Activated CD8-positive, alpha-beta memory T cell treated with anti-CD3 and anti-CD28 coated beads for 36 hours (primary cell): ENCODE data around the gene NDST3. TPM values are rescaled to one million over a fixed set of nuclear protein-coding genes. Genes with fewer than 3 reads are reported as not detected.

Source experiments
- CTCF ChIA-PET: fragments of 350-600 bp; sonication (Branson Sonifier 250); formaldehyde crosslinking; loops from one replicate; lab custom pipeline; 2021; ENCODE audit warnings: antibody characterized with exemption; lab: Charles Lee
- POLR2A ChIA-PET: fragments of 350-600 bp; sonication (Branson Sonifier 250); formaldehyde crosslinking; loops from one replicate; lab custom pipeline; 2021; ENCODE audit warnings: antibody characterized with exemption; lab: Charles Lee
- total RNA-seq, 2 experiments: library from RNA; stranded (reverse); gene quantifications; one replicate each; pipeline ENCODE4 v1.2.3, GENCODE V29; 2021

Gene NDST3
- total RNA-seq, 2 experiments from 2014 or later = not detected

DNA sequence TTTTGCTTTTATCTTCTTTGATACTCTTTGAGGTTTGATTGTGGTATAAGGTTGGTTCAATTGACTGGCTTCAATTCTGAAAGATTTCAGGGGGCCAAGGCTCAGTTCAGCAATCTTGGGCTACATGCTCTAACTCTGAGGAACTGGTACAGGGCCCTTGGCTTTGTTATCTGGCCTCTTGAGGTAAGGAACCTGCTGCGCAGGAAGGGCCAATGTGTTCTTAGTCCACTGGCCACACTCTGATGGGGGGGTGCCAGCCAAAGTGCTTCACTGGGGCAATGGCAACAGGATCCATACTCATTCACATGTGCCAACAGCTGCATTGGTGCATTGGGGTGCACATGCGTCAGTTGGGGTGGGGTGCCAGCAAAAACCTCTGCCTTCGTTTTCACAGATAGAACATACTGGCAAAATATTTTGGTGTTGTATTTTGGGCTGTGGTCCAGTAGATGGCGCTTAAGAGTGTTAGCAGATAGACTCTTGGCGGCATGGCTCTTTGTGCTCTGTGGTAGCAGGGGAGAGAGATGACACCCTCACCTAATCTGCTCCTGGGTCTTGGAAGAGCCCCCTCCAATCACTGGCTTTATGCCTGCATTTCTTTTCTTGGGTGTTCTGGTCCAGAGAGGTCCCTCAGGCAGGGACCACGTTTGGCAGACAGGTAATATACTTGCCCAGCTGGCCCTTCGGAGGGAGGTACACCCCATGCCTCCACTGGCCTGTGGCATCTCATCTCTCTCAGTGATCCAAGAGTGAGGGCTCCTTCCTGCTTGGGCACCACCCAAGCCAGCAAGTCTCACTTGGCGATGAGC, 42.9 kb downstream of the NDST3 start:
- ChIA-PET CTCF (no interaction called here), POLR2A (no interaction called here)

GRCh38 chr4:118077767-118078105, 43.5 kb downstream of the NDST3 start:
- ChIA-PET POLR2A (no interaction called here), CTCF (no interaction called here)

DNA sequence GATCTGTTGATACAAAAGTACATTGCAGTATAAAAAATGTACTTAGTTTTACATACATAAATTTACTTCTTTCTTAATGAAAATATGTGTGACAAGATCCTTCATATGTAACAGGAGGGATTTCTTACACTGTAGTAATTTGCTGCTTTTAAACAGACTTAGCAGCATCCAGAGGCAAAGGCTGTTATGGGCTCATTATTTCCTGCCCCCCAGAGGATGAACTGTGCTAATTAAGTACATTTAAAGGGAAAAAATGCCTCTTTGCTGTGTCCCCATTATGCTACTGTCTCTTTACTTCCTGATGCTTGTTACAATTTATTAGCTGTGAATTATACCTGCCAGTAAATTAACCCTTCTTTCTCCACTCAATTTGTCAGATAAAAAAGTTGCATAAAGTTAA, 47.1 kb downstream of the NDST3 start:
- ChIA-PET POLR2A (no interaction called here), CTCF (no interaction called here)

GRCh38 chr4:118082182-118082581, 47.9 kb downstream of the NDST3 start:
- ChIA-PET POLR2A (no interaction called here), CTCF (no interaction called here)

DNA sequence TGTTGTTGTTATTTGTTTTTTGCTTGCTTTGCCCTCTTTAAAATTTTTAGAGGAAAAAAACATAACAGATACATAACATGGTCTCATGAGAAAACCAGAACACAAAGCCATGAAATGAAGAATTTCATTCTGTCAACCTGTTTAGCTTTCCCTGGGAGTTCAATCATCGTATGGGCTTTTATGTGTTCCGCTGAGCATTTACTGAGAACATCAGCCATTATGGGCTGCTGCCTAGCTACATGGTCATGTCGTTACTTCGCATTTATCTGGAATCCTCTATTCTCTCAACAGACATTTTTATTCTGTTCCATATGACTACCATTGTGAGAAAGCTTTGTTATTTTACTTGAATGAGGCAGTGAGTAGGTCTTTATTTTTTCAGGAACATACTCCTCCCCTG, 51.4 kb downstream of the NDST3 start:
- POLR2A ChIA-PET = no interaction called here
- CTCF ChIA-PET = no interaction called here

DNA sequence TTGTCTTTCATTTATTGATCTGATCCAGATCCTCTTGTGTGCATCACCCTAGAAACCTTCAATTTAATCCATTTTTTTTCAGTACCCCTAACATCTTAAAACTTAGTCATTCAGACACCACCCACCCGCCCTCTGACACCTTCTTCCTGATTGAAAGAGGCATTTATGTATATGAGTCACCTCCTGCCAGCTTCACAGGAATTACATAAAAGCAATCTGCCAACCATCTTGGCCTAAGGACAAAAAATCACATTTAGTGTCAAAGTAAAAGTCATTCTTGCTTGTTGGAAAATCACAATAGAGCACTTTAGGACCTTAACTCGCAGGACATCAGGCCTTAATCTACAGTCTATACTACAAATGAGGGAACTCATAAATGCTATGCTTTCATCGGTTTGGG, 52.1 kb downstream of the NDST3 start:
- CTCF ChIA-PET = no interaction called here
- POLR2A ChIA-PET = no interaction called here

- ChIA-PET POLR2A (no interaction called here), CTCF (no interaction called here)
These were observed 53.1 kb downstream of the NDST3 start for GRCh38 chr4:118087366-118087765.

GRCh38 chr4:118099106-118099505, 64.8 kb downstream of the NDST3 start:
- CTCF ChIA-PET = no interaction called here
- POLR2A ChIA-PET = no interaction called here

DNA sequence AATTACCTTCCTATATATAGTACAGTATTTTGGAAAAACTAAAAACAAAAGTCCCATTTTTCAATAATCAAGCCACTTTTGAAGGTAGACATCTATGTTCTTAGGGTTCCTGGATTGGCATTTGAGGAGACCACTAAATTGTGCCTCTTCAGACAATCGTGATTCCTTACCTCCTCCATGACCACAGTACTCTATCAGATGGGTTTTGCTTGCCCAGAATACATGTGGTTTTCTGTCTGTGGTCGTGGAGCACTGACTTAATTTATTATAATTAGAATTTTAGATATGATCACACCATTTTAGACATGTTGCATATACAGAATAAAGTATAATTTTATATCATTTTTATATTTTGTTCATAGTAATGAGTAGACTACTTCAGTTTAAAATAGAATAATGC, 67.9 kb downstream of the NDST3 start:
- POLR2A ChIA-PET = no interaction called here
- CTCF ChIA-PET = no interaction called here

GRCh38 chr4:118112117-118113046, 78.1 kb downstream of the NDST3 start:
- POLR2A ChIA-PET = no interaction called here
- CTCF ChIA-PET = no interaction called here

DNA sequence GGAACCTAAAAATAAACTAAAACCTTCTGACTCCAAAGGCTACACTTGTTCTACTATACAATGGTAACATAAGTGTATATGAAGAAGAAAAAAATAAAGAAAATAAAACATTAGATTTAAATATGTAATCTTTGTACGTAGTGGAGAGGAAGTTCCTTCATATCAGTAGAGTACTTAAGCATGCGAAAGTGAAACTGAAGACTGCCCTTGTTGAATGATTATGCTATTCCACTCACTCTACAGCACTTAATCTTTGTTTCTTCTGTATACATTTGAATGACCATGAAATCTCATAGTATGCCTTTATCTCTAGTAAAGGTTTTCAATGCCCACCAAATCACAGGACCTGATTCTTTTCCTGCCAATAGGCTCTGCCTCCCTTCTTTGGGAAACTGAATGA, 78.9 kb downstream of the NDST3 start:
- POLR2A ChIA-PET = no interaction called here
- CTCF ChIA-PET = no interaction called here

DNA sequence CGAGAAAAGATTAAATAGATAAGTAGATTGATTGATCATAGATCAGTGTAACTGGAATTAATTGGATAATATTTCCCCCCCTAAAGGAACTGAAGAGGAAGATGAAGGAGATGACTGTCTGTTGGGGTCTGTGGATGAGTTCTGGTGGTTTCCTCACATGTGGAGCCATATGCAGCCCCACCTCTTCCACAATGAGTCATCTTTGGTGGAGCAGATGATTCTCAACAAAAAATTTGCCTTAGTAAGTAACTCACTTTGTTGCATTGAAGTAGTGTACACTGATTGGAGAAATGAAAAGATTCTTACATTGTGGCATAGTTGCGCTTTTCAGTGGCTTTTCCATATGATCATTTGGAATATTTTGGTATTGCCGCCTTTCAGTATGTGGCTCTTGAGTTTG, 80.4 kb downstream of the NDST3 start:
- ChIA-PET CTCF (no interaction called here), POLR2A (no interaction called here)

- ChIA-PET POLR2A (no interaction called here), CTCF (no interaction called here)
These were observed 86.0 kb downstream of the NDST3 start for GRCh38 chr4:118120120-118120760.

DNA sequence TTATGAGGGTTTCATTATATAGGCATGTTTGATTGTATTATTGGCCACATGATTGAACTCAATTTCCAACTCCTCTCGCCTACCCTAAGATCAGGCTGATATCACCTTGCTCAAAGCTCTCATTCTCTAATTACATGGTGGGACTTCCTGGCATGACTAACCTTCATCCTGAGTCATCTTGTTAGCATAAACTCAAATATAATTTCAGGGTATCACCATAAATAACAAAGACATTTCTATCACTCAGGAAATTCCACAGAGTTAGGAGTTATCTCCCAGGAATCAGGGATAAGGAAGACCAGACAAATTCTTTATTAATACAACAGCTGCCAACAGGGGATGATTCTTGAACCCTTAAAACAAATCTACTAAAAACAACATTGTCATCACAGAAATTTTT, 90.7 kb downstream of the NDST3 start:
- POLR2A ChIA-PET = no interaction called here
- CTCF ChIA-PET = no interaction called here

GRCh38 chr4:118139241-118139640, 105.0 kb downstream of the NDST3 start:
- ChIA-PET POLR2A (no interaction called here), CTCF (no interaction called here)

DNA sequence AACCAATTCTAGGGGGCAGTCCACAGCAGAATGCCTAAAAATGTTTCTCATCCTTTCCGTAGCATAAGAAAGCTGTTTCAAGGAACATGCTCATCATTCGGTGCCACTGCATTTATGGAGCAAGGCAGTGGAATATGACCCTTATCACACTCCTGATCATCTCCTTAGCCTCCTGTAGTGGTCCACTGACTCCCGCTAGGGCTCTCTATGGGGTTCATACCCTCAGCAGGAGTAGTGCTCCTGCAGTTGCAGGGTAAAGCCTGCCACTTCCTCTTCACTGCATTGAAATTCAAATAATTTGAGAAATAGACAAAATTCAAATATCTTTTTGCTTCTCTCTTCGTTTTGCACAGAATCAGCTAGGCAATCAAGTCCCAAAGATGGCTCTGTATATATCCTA, 107.0 kb downstream of the NDST3 start:
- CTCF ChIA-PET = no interaction called here
- POLR2A ChIA-PET = no interaction called here

GRCh38 chr4:118154649-118155048, 120.4 kb downstream of the NDST3 start:
- CTCF ChIA-PET = no interaction called here
- POLR2A ChIA-PET = no interaction called here

GRCh38 chr4:118155516-118155915, 121.2 kb downstream of the NDST3 start:
- ChIA-PET CTCF (no interaction called here), POLR2A (no interaction called here)

DNA sequence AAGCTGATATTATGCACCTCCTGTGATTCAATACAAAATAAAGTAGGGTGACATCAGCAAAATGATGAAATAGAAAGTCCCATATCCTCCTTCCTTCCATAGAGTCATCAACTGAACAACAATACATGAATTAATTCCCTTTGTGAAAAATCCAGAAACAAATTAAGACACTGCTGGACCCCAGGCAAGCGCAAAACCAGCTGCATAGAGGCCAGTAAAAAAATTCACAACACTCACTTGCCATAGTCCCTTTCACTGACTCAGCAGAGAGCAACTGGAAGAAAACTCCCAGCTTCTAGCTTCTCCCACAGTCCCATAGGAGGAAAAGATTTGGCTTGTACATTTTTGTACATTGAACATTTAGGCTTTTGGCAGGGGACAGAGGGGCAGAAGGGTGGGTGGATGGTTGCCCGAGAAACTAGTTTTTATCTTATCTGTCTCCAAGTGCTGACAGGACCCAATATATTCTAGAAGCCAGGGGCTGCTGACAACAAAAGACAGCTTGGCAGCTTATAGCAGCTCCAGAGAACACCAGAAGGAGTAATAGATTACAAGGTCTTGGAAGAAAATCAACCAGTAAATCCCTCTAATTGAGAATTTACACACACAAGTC, 124.6 kb downstream of the NDST3 start:
- POLR2A ChIA-PET = no interaction called here
- CTCF ChIA-PET = no interaction called here

- ChIA-PET POLR2A (no interaction called here), CTCF (no interaction called here)
These were observed 133.0 kb downstream of the NDST3 start for GRCh38 chr4:118167306-118167705.
